ENCODE results near the gene TOR1AIP1.

GRCh38 chr1:179955287-179955680 lies 73.2 kb downstream of the TOR1AIP1 start:
- TF ChIP-seq CTCF (conservative IDR thresholded peaks at IDR 0.05) = no peak
- no peak for TF ChIP-seq ZFX (IDR thresholded peaks at IDR 0.05)

Data from C4-2B (cell line).